Dendritic cell treated with granulocyte-macrophage colony-stimulating factor and Interleukin-4, amounts not matched to agents 40 ng/mL and 50 ng/mL, for 4 days (primary cell): ENCODE measurements around the gene DYRK4.

Experiments
- H3K27ac Mint-ChIP-seq: one replicate; pipeline ENCODE4 v1.8.0; 2022; ENCODE audit warnings: mild to moderate bottlenecking, mixed read lengths
- H3K27me3 Mint-ChIP-seq: one replicate; pipeline ENCODE4 v1.8.0; 2022; ENCODE audit warnings: mild to moderate bottlenecking, mixed read lengths
- H3K36me3 Mint-ChIP-seq: one replicate; pipeline ENCODE4 v1.8.0; 2022; ENCODE audit warnings: low read depth, mixed read lengths
- H3K4me1 Mint-ChIP-seq: one replicate; pipeline ENCODE4 v1.8.0; 2022; ENCODE audit warnings: low read depth, mixed read lengths
- H3K4me3 Mint-ChIP-seq: one replicate; pipeline ENCODE4 v1.8.0; 2022; ENCODE audit warnings: mild to moderate bottlenecking, moderate library complexity, mixed read lengths
- H3K9me3 Mint-ChIP-seq: one replicate; pipeline ENCODE4 v1.8.0; 2022; ENCODE audit warnings: mixed read lengths
- intact Hi-C: fragments of 100-400 bp; cut with micrococcal nuclease; formaldehyde crosslinking; loops from one replicate; pipeline ENCODE4 v1.15.0; 2022

The DYRK4 gene

DNA sequence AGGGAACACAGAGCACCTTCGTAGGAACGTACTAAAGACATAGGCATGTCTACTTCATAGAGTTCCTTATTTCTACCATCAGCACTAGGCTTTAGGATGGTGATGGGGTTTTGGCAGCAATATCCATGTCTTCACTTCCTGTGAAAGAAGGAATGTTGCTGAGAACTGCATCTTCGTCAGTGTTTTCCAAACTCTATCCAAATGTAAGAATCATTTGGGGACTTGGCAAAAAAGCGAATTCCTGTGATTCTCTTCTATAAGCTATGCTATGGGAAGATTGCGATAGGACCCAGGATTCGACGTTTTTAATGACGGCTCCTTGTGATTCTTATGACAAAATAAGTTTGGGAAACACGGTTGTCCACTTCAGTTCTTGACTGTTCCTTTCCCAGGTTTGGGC, 47.1 kb downstream of the DYRK4 start:
- peaks cover 6% of the 10 kb centered on the region for H3K4me1 Mint-ChIP-seq
- intact Hi-C loops: loop anchor here (5.0 kb wide), 1 partner anchor 38 kb away; the partner anchor contains the start of genes AKAP3 and NDUFA9
- no peak overlapping the region for H3K4me3 Mint-ChIP-seq
- no peaks in the 10 kb centered on the region for H3K9me3 Mint-ChIP-seq
- H3K27ac Mint-ChIP-seq: no peak overlapping the region
- no peaks in the 10 kb centered on the region for H3K27me3 Mint-ChIP-seq
- peaks cover 59% of the 10 kb centered on the region for H3K36me3 Mint-ChIP-seq

DNA sequence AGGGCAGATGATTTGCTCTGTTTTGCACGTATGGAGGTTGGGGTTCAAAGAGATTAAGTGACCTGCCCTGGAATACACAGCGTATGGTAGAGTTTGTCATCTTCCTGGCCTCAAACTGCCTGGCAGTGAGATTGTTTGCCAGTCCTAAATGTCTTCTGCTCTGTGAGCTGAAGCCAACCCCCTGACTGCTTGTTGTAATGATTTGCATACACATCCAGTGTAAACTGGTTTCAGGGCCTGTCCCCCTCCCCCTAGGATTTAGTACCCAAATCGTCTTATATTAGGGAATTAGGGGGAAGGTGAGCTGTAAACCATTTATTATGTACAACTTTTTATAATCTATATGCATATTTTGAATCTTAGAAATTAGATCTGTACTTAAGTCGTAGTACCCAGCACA, 48.5 kb downstream of the DYRK4 start:
- no peak overlapping the region for H3K27ac Mint-ChIP-seq
- peaks cover 66% of the 10 kb centered on the region for H3K36me3 Mint-ChIP-seq
- H3K27me3 Mint-ChIP-seq: no peaks in the 10 kb centered on the region

DNA sequence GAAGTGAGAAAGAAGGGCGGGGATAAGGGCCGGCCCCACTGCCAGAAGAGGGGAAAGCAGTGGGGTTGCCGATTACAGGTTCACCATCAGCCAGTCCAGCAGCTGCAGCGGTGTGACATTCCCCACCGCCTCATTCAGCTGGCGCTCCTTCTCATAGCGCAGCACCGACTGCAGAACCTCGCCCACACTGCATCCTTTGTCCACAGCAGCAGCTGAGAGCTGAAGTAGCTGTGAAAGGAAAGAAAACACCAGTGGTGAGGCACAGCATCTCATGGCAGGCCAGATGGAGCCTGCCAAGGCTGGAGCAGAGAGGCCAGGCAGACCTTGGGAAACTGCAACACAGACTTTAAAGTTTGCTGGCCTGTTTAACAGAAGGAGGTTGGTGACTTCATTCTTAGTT, 53.7 kb downstream of the DYRK4 start:
- Mint-ChIP-seq H3K27me3 (no peaks in the 10 kb centered on the region), H3K4me3 (no peak overlapping the region), H3K4me1 (no peaks in the 10 kb centered on the region)

More for the DNA sequence above, 48.5 kb downstream of the DYRK4 start:
- Mint-ChIP-seq H3K9me3 (no peaks in the 10 kb centered on the region), H3K4me1 (no peaks in the 10 kb centered on the region), H3K4me3 (no peak overlapping the region)
- intact Hi-C loops: no loop called here

DNA sequence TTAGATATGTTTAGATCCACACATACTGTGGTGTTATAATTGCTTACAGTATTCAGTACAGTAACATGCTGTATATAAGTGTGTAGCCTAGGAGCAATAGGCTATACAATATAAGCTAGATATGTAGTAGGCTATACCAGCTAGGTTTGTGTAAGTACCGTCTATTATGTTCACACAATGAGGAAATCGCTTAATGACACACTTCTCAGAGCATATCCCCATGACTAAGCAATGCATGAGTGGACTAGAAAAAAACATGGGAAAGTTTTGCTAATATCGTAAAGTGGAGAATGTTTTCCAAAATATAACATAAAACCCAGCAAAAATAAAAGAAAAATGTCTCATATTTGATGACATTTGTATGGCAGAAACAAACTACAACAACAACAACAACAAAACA, 59.5 kb downstream of the DYRK4 start:
- Mint-ChIP-seq H3K27ac (no peak overlapping the region), H3K36me3 (no peaks in the 10 kb centered on the region), H3K9me3 (peaks cover 8% of the 10 kb centered on the region), H3K4me1 (no peaks in the 10 kb centered on the region), H3K27me3 (peaks cover 13% of the 10 kb centered on the region), H3K4me3 (no peak overlapping the region)
- intact Hi-C loops: no loop called here

More for the DNA sequence above, 53.7 kb downstream of the DYRK4 start:
- Mint-ChIP-seq H3K9me3 (no peaks in the 10 kb centered on the region), H3K36me3 (peaks cover 40% of the 10 kb centered on the region), H3K27ac (no peak overlapping the region)
- intact Hi-C loops: no loop called here

DNA sequence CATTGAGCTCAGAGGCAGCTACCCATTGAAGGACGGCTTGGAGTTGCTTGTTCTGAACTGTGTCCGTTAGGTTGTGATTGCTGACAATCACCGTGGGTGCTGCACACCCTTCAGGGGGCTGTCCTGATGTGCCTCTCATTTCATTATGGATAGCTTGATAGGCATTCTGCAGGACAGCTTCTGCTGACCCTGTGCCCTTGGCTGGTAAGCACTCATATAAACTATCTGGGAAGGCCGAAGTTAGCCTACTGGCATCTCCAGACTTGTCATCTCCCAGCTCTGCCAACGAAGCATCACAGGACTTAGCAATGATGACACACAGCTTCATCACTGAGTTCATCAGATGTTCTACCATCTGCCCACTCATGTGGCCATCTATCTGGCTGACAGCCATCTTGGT, 64.5 kb downstream of the DYRK4 start:
- no peaks in the 10 kb centered on the region for H3K4me1 Mint-ChIP-seq

DNA sequence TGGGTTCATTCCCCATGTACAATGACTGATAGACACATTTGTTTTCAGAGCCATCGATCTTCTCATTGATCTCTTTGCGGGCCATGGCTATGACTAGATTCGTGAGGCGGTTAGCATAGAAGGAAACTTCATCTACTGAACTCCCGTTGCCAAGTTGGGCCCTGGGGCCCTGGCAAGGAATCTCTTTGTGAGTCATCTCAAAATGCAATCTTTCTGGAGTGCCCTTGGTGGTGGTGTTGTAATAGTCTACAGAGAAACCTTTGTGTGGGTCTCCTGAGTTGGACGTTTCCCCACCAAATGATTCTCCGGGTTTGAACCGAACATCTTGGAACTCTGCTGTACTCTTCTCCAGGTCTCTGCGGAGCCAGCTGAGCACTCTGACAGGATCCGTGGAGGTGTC, 66.4 kb downstream of the DYRK4 start:
- Mint-ChIP-seq H3K36me3 (no peaks in the 10 kb centered on the region), H3K4me3 (no peak overlapping the region), H3K27ac (no peak overlapping the region), H3K9me3 (peaks cover 3% of the 10 kb centered on the region), H3K4me1 (no peaks in the 10 kb centered on the region), H3K27me3 (peaks cover 21% of the 10 kb centered on the region)
- intact Hi-C loops: no loop called here

More for the DNA sequence above, 64.5 kb downstream of the DYRK4 start:
- Mint-ChIP-seq H3K27ac (no peak overlapping the region), H3K27me3 (peaks cover 27% of the 10 kb centered on the region), H3K4me3 (no peak overlapping the region), H3K9me3 (peaks cover 8% of the 10 kb centered on the region), H3K36me3 (no peaks in the 10 kb centered on the region)
- intact Hi-C loops: no loop called here

DNA sequence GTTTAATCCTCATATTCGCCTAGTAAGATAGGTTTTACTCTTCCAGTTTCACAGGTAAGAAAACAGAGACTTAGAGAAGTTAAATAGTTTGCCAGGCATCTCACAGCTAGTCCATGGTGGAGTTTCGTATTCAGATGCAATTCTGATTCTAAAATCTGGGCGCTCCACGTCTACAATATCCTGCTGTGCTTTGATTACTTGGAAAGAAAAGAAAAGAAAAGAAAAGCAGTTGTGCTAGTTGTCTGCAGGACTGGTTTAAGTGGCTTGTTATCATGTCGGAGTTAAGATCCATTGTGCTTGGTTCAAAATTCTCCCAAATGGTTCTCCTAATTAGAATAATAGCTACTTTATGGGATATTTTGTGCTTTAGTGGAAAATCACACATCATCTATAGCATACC, 68.3 kb downstream of the DYRK4 start:
- Mint-ChIP-seq H3K9me3 (no peaks in the 10 kb centered on the region), H3K27me3 (peaks cover 21% of the 10 kb centered on the region), H3K27ac (no peak overlapping the region), H3K4me3 (no peak overlapping the region), H3K4me1 (no peaks in the 10 kb centered on the region), H3K36me3 (no peaks in the 10 kb centered on the region)
- intact Hi-C loops: no loop called here

DNA sequence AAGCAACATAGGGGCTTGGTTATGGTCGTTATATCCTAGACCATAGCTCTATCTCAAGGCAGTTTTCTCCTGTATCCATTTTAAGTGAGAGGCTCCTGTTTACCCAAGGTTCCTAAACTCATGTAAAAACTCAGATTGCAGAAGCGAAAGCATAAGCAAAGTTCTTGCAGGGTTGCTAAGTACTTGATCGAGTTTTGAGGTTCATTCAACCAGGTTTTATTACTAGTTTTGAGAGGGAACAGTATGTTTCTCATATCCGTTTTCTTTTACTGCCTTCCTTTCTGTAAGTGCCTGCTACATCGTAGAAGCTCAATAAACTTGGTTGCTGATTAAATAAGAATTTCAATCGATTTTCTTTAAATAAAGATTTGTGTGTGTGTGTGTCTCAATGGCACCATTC, 81.7 kb downstream of the DYRK4 start:
- Mint-ChIP-seq H3K27me3 (peaks cover 17% of the 10 kb centered on the region), H3K27ac (no peak overlapping the region), H3K4me3 (no peak overlapping the region), H3K4me1 (peaks cover 11% of the 10 kb centered on the region), H3K9me3 (no peaks in the 10 kb centered on the region), H3K36me3 (peaks cover 3% of the 10 kb centered on the region)
- intact Hi-C loops: loop anchor here (10.0 kb wide), 1 partner anchor 109 kb away; the partner anchor contains the start of gene RAD51AP1

DNA sequence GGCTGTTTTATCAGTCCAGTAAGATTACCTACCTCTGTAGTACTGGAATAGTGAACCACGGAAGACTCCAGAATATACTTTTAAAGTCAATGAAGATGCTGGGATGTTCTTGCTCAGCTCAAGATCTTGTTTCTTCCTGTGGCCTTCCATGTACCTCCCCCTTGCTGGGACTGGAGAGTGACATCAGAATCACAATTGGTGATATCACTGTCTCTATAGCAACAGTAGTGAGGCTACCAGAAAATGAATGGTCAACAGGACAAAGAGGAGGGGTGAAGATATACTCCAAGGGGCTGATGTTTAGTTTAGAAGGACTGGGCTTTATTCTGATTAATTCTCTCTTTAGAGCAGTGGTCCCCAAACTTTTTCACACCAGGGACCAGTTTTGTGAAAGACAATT, 83.0 kb downstream of the DYRK4 start:
- H3K36me3 Mint-ChIP-seq: peaks cover 11% of the 10 kb centered on the region
- intact Hi-C loops: loop anchor here (5.0 to 10.0 kb wide), 2 partner anchors 38 to 110 kb away; partner anchors contain the start of gene RAD51AP1
- H3K27ac Mint-ChIP-seq: no peak overlapping the region
- no peak overlapping the region for H3K4me3 Mint-ChIP-seq
- H3K4me1 Mint-ChIP-seq: peaks cover 22% of the 10 kb centered on the region
- H3K9me3 Mint-ChIP-seq: no peaks in the 10 kb centered on the region
- peaks cover 13% of the 10 kb centered on the region for H3K27me3 Mint-ChIP-seq

DNA sequence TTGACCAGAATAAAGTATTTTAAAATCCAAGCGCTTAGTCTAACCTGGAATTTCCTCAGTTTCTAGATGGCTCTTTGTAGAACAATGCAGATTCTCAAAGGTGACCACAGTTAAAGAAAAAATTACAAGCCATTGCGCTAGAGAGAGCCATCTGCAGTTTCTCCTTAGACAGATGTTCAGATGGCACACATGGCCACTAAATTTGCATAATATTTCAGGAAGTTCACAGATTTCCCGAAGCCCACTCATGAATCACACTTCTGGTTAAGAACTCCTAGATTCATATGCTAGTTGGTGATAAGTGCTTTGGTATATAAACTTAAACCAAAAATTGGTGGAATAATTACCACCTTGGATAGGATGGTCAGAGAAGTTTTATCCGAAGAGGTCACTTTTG, 86.1 kb downstream of the DYRK4 start:
- Mint-ChIP-seq H3K36me3 (peaks cover 23% of the 10 kb centered on the region), H3K4me1 (peaks cover 42% of the 10 kb centered on the region), H3K27ac (peak overlapping the region; percentile 99), H3K9me3 (no peaks in the 10 kb centered on the region), H3K4me3 (peak overlapping the region; percentile 100), H3K27me3 (peaks cover 13% of the 10 kb centered on the region)
- intact Hi-C loops: loop anchor here (5.0 to 10.0 kb wide), 2 partner anchors 41 to 113 kb away; partner anchors contain the start of gene RAD51AP1

DNA sequence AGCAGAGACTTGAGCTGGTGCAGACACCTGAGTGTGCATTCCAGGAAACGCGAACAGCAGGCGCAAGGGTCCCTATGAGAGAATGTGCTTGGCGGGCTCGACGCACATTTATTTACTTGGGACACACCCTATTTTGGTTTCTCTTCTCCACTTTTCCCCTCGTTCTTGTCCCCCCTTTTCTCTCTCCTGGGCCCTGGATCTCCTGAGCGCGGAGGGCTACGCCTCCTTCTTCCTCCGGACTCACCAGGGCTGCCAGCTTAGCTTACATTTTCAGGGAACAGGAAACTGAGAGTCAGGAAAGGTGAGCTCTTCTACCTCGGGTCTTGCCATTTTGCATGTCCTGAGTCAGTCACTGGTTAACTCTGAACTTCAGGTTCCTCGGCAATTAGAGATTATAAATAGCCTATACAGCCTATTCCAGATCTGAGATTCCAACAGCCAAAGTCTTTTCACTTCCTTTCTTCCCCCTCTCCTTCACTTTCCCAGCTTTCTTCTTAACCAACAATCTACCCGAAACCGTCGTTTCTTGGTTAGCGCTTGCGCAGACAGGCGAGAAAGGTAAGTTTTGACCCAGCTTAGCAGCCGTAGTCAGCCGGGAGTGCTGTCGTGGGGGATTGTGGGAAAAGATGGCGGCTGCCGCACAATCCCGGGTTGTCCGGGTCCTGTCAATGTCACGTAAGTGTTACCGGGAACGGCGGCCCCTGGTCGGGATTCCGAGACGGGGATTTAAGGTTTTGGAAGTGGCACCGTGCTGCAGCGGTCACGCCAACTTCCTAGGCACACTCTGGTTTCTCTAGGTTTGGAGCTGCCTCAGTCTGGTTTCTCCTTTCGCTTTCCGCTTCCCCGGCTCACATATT, 86.7 kb downstream of the DYRK4 start, which contains the start of the genes AKAP3 and NDUFA9:
Gene AKAP3, minus strand, starts transcription at position 551 of the 857 bp plus-strand sequence. CDS start 10,855 bp downstream, outside the sequence.
Gene NDUFA9, plus strand, starts transcription at position 614 of the 857 bp plus-strand sequence. Its CDS starts 13 bp downstream, at position 627.
- intact Hi-C loops: loop anchor here (5.0 to 10.0 kb wide), 2 partner anchors 41 to 114 kb away; partner anchors contain the start of gene RAD51AP1
- Mint-ChIP-seq H3K4me3 (peak within 1 kb of the TSS; percentile 100), H3K4me1 (peaks cover 48% of the 10 kb centered on the region), H3K27ac (peak within 1 kb of the TSS; percentile 99), H3K27me3 (peaks cover 11% of the 10 kb centered on the region), H3K9me3 (no peaks in the 10 kb centered on the region), H3K36me3 (peaks cover 25% of the 10 kb centered on the region)

DNA sequence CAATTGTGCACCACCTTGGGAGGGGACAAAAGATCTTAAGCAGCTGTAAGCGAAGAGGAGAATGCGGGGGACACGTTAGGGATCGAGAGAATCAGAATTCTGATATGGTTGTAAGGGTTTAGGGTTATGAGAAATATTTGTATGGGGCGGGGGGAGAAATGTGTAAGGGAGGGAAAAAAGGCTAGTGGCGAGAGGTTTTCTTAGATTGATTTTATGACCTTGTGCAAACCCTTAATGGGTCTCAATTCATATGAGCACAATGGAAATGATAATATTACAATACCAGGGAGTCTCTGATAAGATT, 87.3 kb downstream of the DYRK4 start:
- Mint-ChIP-seq H3K4me3 (peak overlapping the region; percentile 100), H3K9me3 (no peaks in the 10 kb centered on the region), H3K4me1 (peaks cover 53% of the 10 kb centered on the region), H3K36me3 (peaks cover 31% of the 10 kb centered on the region), H3K27ac (peak overlapping the region; percentile 99), H3K27me3 (peaks cover 10% of the 10 kb centered on the region)
- intact Hi-C loops: loop anchor here (5.0 to 10.0 kb wide), 2 partner anchors 42 to 115 kb away; partner anchors contain the start of gene RAD51AP1

DNA sequence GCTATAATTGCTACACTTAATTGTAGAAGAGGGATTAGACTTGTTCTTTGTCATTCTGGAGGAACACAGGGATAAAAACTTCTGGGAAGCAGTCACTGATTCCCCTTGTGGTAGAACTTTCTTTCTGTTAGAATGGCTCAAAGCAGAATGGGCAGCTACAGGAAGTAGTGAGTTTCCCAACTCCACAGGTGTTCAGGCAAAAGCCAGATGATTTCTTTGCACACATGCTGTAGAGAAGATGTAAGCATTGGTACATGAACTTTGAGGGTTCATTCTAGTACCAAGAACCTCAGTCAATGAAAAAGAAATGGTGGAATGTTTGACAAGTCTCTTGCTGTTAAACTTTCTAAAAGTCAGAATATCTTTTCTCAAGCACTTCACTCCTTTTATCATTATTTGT, 91.2 kb downstream of the DYRK4 start:
- Mint-ChIP-seq H3K4me1 (peaks cover 45% of the 10 kb centered on the region), H3K9me3 (no peaks in the 10 kb centered on the region), H3K27me3 (no peaks in the 10 kb centered on the region), H3K4me3 (no peak overlapping the region), H3K36me3 (peaks cover 60% of the 10 kb centered on the region), H3K27ac (no peak overlapping the region)
- intact Hi-C loops: no loop called here

DNA sequence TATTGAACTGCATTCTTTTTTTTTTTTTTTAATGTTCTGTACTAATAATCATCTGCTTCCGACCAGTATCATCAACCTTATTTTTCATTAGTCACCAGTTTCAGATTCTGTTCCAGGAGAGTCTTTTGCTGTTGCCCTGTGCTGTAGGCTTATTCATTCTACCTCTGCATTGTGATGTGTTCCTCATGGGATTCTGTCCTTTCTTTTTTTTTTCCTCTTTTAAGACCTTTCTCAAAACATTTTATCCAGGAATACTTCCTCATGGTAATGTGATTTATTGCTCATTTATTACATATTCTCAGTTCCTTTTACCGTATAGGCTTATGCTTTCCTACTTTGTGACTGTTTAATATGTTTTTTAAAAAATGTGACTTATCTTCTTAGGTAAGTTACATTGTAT, 91.7 kb downstream of the DYRK4 start:
- Mint-ChIP-seq H3K4me3 (no peak overlapping the region), H3K4me1 (peaks cover 42% of the 10 kb centered on the region), H3K9me3 (no peaks in the 10 kb centered on the region), H3K36me3 (peaks cover 58% of the 10 kb centered on the region), H3K27me3 (no peaks in the 10 kb centered on the region), H3K27ac (peak overlapping the region; percentile 9)
- intact Hi-C loops: no loop called here
